Skin epidermis (tissue), 12 donors: Measurements from ENCODE around the gene DDX4.
"Not testable (repeated sequence)": the region's sequence is repeated elsewhere in the genome, so short reads cannot be mapped to it uniquely, and the experiment has no call there.

Experiments used
- H3K27ac ChIP-seq, 21 experiments: fragments of 200-600 bp; sonication (generic) in 11 of 21; one replicate each; pipeline ENCODE4 v1.5.0; 2020; ENCODE audit warnings: mild to moderate bottlenecking in 3 of 21, inconsistent platforms in 2 of 21, moderate library complexity in 2 of 21
- H3K4me3 ChIP-seq, 7 experiments: fragments of 200-600 bp; sonication (generic) in 2 of 7; one replicate each; pipeline ENCODE4 v1.5.0; 2020; ENCODE audit warnings: inconsistent platforms in 2 of 7, mild to moderate bottlenecking in 2 of 7, moderate library complexity in 1 of 7

Gene DDX4

GRCh38 chr5:55719026-55719425, 18.8 kb upstream of the DDX4 start:
- H3K4me3 ChIP-seq, H3K27ac ChIP-seq: not testable (repeated sequence)

DNA sequence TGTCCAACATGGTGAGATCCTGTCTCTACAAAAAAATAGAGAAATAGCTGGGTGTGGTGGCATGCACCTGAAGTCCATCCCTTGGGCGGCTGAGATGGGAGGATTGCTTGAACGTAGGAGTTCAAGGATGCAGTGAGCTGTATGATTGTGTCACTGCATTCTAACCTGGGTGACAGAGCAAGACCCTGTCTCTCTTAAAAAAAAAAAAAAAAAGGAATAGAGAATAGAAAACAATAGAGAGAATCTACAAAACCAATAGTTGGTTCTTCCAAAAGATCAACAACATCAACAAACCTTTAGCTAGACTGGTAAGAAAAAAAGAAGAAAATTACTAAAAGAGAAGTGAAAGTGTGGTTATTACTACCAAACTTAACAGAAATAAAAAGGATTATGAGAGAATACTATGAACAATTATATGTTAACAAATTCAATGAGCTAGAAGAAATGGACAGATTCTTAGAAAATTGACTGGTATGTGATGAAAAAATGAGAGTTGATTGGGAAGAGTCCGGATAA, 17.6 kb upstream of the DDX4 start:
- Histone ChIP-seq H3K4me3 (no peak overlapping the region), H3K27ac (no peak overlapping the region)

- H3K27ac ChIP-seq, result no peak overlapping the region
- no peak overlapping the region for H3K4me3 ChIP-seq
Measured at GRCh38 chr5:55724281-55724680, 13.6 kb upstream of the DDX4 start.

GRCh38 chr5:55731848-55732247, 6.0 kb upstream of the DDX4 start:
- Histone ChIP-seq H3K4me3 (no peak overlapping the region), H3K27ac (no peak overlapping the region)

GRCh38 chr5:55732585-55732984, 5.3 kb upstream of the DDX4 start:
- H3K27ac ChIP-seq, result no peak overlapping the region
- no peak overlapping the region for H3K4me3 ChIP-seq

GRCh38 chr5:55734658-55735057, 3.2 kb upstream of the DDX4 start:
- Histone ChIP-seq H3K4me3 (no peak overlapping the region), H3K27ac (no peak overlapping the region)

DNA sequence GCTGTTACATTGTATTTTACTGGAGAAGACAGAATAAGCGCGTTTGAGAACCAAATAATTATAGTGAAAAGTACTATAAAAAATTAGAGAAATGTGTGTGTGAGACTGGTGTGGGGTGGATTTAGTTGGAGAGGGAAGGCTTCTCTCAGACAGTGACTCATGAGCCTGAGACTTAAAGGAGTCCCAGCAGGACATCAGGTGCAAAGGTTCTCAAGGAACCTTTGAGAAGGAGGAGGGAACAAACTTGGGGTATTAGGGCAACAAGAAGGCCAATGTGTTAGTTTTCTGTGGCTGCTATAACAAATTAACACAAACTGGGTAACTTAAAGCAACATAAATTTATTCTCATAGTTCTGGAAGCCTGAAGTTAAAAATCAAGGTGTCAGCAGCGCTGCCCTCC, 4.9 kb downstream of the DDX4 start:
- Histone ChIP-seq H3K27ac (no peak overlapping the region), H3K4me3 (no peak overlapping the region)

GRCh38 chr5:55747778-55748318, 10.0 kb downstream of the DDX4 start:
- Histone ChIP-seq H3K27ac (no peak overlapping the region), H3K4me3 (no peak overlapping the region)

DNA sequence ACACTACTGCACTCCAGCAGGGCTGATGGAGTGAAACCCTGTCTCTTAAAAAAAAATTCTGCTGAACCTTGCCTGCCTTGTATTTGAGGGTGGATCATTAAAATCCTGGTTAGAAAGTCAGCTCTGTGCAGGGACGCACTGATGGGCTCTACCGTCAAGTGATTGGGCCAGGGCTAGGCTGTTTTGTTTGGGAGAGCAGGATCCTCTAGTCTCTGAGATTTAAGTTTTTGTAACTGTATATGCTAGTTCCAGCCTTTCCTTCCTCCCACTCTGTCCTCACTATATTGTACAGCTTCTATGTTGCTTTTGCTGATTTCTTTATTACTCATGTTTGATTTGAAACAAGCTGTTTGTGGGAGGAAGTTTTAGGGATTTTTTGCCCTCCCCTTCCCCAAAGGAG, 11.5 kb downstream of the DDX4 start:
- H3K4me3 ChIP-seq, result no peak overlapping the region
- H3K27ac ChIP-seq, result no peak overlapping the region

DNA sequence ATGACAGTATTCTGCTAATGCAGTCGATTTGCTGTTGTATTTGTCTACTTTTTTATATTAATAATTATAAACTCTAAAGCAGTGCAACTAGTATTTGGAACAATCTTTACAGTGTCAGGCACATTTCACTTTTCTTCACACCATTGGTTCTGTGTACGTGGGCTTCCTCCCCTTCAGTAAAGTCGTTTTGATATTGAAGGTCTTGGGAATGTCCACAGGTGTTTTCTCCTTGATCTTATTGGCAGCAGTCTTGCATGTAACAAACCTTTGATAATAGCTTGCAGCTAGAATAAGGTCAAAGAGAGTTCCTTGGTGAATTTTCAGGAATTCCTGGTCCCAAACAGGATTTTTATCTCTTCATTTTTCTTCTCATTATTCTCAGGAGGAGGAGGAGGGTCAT, 12.2 kb downstream of the DDX4 start:
- H3K4me3 ChIP-seq, result no peak overlapping the region
- no peak overlapping the region for H3K27ac ChIP-seq

DNA sequence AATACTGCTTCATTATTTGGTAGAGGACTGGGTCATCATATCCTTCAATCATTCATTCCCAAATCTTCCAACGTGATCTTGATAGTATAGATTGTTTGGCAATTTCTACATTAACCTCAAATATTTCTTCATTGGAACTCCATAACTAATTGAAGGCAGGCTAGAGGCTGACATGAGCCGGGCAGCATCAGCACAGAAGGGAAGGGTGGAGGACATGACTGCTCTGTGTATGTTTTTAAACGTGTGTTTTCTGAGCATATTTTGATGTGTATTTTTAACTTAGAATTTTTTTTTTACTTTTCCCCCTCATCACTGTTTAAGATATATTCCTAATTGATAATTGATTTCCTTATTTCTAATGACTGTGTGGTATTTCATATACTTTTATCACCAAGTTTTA, 12.6 kb downstream of the DDX4 start:
- no peak overlapping the region for H3K4me3 ChIP-seq
- no peak overlapping the region for H3K27ac ChIP-seq

GRCh38 chr5:55758231-55758630, 20.4 kb downstream of the DDX4 start:
- H3K4me3 ChIP-seq, result no peak overlapping the region
- no peak overlapping the region for H3K27ac ChIP-seq

GRCh38 chr5:55758714-55759113, 20.9 kb downstream of the DDX4 start:
- H3K4me3 ChIP-seq, result no peak overlapping the region
- no peak overlapping the region for H3K27ac ChIP-seq

GRCh38 chr5:55761721-55762120, 23.9 kb downstream of the DDX4 start:
- H3K27ac ChIP-seq, H3K4me3 ChIP-seq: not testable (repeated sequence)

GRCh38 chr5:55763746-55764420, 26.0 kb downstream of the DDX4 start:
- Histone ChIP-seq H3K4me3 (no peak overlapping the region), H3K27ac (no peak overlapping the region)

GRCh38 chr5:55768279-55768678, 30.4 kb downstream of the DDX4 start:
- H3K4me3 ChIP-seq, result no peak overlapping the region
- H3K27ac ChIP-seq, result no peak overlapping the region

GRCh38 chr5:55771175-55771655, 33.4 kb downstream of the DDX4 start:
- Histone ChIP-seq H3K4me3 (no peak overlapping the region), H3K27ac (no peak overlapping the region)

- H3K27ac ChIP-seq, result no peak overlapping the region
- H3K4me3 ChIP-seq, result no peak overlapping the region
Measured at GRCh38 chr5:55773057-55773456, 35.2 kb downstream of the DDX4 start.

- H3K4me3 ChIP-seq, result no peak overlapping the region
Measured at GRCh38 chr5:55777332-55777731, 39.5 kb downstream of the DDX4 start.

DNA sequence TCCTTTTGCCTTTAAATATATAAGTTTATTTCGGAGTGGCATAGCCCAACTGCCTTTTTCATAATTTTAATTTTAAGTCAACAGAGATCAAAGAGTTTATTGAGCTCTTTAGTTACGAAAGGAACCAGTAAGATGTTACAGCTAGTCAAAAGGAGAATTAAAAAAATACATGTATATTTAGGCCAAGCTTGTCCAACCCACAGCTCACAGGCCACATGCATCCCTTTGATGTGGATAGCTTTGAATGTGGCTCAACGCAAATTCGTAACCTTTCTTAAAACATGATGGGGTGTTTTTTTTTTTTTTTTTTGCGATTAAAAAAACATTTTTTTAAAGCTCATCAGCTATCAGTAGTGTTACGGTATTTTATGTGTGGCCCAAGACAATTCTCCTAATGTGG, 63.1 kb downstream of the DDX4 start:
- H3K27ac ChIP-seq, result no peak overlapping the region

More at GRCh38 chr5:55777332-55777731, 39.5 kb downstream of the DDX4 start:
- no peak overlapping the region for H3K27ac ChIP-seq

GRCh38 chr5:55808814-55809213, 71.0 kb downstream of the DDX4 start:
- H3K27ac ChIP-seq, H3K4me3 ChIP-seq: not testable (repeated sequence)

More for the DNA sequence above, 63.1 kb downstream of the DDX4 start:
- H3K4me3 ChIP-seq, result no peak overlapping the region

DNA sequence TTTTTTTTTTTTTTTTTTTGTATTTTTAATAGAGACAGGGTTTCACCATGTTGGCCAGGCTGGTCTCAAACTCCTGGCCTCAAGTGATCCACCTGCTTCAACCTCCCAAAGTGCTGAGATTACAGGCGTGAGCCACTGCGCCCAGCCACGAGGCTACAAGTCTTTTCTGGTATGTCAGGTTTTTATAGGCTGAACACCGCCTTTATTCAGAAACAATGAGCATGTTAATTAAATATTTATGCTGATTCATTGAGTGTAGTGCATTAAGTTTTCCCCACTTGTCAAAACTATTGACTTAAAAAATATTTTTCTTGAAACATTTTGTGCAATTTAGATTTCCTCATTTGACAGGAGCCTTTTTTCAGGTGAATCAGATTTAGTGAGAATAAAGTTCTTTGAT, 78.1 kb downstream of the DDX4 start:
- not testable (repeated sequence) for H3K27ac ChIP-seq, H3K4me3 ChIP-seq
